ENCODE results near the gene TIMM10B. TPM values are rescaled to one million over a fixed set of nuclear protein-coding genes. Genes with fewer than 3 reads are reported as not detected.

Gene TIMM10B
- 25.5 and 30.2 TPM in 2 replicates for total RNA-seq

DNA sequence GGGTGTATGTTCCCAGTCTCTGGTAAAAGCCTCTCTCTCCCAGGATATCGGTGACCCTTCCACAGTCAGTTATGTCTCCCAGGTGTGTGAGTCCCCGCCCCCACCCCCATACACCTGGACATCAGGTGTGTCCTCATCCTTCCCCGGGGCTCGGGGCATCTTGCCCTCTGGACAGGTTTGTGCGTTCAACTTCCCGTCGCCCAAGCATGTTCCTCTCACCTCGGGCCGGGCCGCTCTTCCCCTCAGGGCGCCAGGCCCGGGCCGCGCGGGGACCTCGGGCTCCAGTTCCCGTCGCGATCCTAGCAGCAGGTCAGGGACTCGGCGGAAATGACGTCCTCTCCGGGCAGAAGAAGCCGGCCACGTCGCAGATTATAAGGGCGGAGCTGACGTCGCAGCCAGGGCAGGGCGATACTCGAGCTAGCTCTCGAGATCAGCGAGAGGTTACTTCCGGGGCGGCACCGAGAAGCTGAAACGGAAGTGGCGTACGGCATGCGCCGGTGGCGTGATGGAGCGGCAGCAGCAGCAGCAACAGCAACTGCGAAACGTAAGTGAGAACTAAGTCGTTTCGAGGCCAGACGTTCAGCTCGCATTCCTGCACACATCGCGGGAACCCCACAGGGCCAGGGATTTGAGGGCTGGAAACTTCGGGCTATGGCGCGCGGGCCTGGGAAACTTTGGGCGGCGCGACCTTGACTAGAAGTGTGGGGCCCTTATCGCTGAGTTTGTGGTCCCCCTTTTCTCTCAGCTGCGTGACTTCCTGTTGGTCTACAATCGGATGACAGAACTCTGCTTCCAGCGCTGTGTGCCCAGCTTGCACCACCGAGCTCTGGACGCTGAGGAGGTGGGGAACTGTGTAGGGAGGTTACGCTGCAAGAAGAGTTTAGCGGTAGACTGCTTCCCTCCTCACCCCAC lies at the start of gene TIMM10B, which contains the start of gene ARFIP2:
TSS of gene TIMM10B (plus strand) at position 490 of the 912 bp plus-strand sequence. CDS start at position 506, 16 bp downstream.
TSS of gene ARFIP2 (minus strand) at position 320 of the 912 bp plus-strand sequence. CDS start 910 bp downstream, outside the sequence.

GRCh38 chr11:6440906-6441358 lies 40.4 kb upstream of the TIMM10B start, which contains the start of gene HPX:
HPX (minus strand) TSS chr11:6440987; CDS start chr11:6440963, 24 bp downstream.

DNA sequence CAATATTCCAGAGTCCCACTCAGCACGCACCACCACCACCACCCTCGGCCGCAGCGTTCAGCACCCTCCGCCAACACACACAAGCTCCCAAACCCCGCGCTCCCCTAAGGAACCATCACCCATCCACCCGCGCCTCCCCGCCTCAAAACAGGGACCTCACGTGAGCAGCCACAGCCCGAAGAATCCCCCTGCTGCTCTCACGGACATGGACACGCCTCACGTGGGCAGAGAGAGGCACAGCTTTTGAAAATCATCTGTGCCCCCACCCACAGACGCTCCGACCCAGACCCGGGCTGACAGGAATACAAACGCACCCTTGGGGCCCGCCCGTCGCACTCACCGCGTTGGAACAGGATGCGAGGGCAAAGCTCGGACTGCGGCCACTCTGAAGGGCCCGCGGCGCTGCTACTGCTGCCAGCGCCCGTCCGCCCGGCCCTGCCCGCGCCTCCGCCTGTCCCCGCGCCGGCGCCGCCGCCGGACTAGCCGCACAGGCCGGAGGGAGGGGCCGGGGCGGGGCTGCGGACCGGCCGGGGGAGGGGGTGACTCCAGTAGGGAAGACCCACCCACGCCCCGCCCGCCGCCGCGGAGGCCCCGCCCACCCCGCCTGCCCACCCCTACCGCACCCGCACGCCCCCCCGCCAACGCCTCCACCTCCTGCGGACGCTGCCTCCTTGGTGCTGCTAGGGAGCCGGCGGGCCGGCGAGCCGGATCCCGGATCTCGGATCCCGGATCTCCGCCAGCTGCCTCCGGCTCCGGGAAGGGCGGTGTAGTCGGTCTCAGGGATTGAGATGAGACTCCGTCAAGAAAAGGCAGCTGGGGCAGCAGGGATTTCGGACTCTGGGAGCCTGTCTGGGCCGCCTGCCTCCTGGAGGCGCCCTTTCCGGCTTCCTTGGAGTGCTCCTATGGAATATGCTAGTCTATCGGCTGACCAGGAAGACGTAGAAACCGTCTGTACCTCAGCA lies 7.6 kb upstream of the TIMM10B start, which contains the start of gene TRIM3:
TSS of gene TRIM3 (minus strand) at position 491 of the 962 bp plus-strand sequence. CDS start 8,246 bp downstream, outside the sequence.

GRCh38 chr11:6497069-6497839 lies 16.0 kb downstream of the TIMM10B start, which contains the start of gene DNHD1:
DNHD1 (plus strand) TSS chr11:6497280; CDS start chr11:6498216, 936 bp downstream.

Other genes with a start within 250 kb of the TIMM10B start
- 19.0 and 32.3 TPM in 2 replicates for gene FHIP1B, start 246.9 kb upstream of the TIMM10B start, total RNA-seq
- gene CNGA4, start 242.4 kb upstream of the TIMM10B start, total RNA-seq = not detected in 2 replicates
- not detected in 2 replicates for gene CCKBR, start 221.7 kb upstream of the TIMM10B start, total RNA-seq
- gene CAVIN3, start 161.0 kb upstream of the TIMM10B start, total RNA-seq = 281 and 346 TPM in 2 replicates
- gene SMPD1, start 91.0 kb upstream of the TIMM10B start, total RNA-seq = 35.7 and 42.1 TPM in 2 replicates
- gene APBB1, start 62.4 kb upstream of the TIMM10B start, total RNA-seq = 38.1 and 57.8 TPM in 2 replicates
- 0.33 and 0.67 TPM in 2 replicates for gene HPX, start 40.5 kb upstream of the TIMM10B start, total RNA-seq
- 16.7 and 19.9 TPM in 2 replicates for gene TRIM3, start 7.6 kb upstream of the TIMM10B start, total RNA-seq
- 57.9 and 65.0 TPM in 2 replicates for gene ARFIP2, start 170 bp upstream of the TIMM10B start, total RNA-seq
- gene DNHD1, start 15.8 kb downstream of the TIMM10B start, total RNA-seq = 3.3 and 4.5 TPM in 2 replicates
- gene RRP8, start 122.1 kb downstream of the TIMM10B start, total RNA-seq = 11.1 and 18.5 TPM in 2 replicates
- gene ILK, start 122.3 kb downstream of the TIMM10B start, total RNA-seq = 140 and 155 TPM in 2 replicates
- gene TAF10, start 130.7 kb downstream of the TIMM10B start, total RNA-seq = 20.3 and 26.8 TPM in 2 replicates
- 118 and 183 TPM in 2 replicates for gene TPP1, start 137.9 kb downstream of the TIMM10B start, total RNA-seq
- 58.5 and 108 TPM in 2 replicates for gene DCHS1, start 174.3 kb downstream of the TIMM10B start, total RNA-seq
- gene MRPL17, start 201.8 kb downstream of the TIMM10B start, total RNA-seq = 56.8 and 60.4 TPM in 2 replicates

Measured in vein endothelial cell (primary cell).